Heart left ventricle (tissue), 16 donors: ENCODE data around the gene ARF1. TPM values are rescaled to one million over a fixed set of nuclear protein-coding genes. Genes with fewer than 3 reads are reported as not detected.

Experiments used
- ATAC-seq, 4 donors: fragments of 200-7000 bp; cut with Tn5 transposase; one replicate each; pipeline ENCODE4 v1.9.1; 2020 to 2022; ENCODE audit warnings: moderate library complexity in 4 of 4, mild to moderate bottlenecking in 3 of 4, moderate number of reproducible peaks in 1 of 4
- DNase-seq, 5 donors: peaks; one replicate each; pipeline ENCODE4 v3.0.0-alpha.2; 2020
- H3K27ac ChIP-seq, 12 donors: fragments of 200-600 bp; sonication (generic) in 4 of 12; one replicate each; pipeline versions ENCODE4 v1.5.0 to v1.8.0; 2016 to 2022; ENCODE audit warnings: mild to moderate bottlenecking in 2 of 12
- H3K27me3 ChIP-seq, 9 donors: fragments of 200-600 bp; sonication (generic) in 2 of 9; one replicate each; pipeline versions ENCODE4 v1.5.1 to v1.8.0; 2016 to 2022; ENCODE audit warnings: mild to moderate bottlenecking in 3 of 9
- H3K36me3 ChIP-seq, 9 donors: fragments of 200-600 bp; sonication (generic) in 2 of 9; one replicate each; pipeline versions ENCODE4 v1.5.0 to v1.8.0; 2018 to 2022; ENCODE audit warnings: mild to moderate bottlenecking in 2 of 9
- H3K4me1 ChIP-seq, 12 donors: fragments of 200-600 bp; sonication (generic) in 4 of 12; one replicate each; pipeline versions ENCODE4 v1.5.0 to v1.8.0; 2016 to 2022; ENCODE audit warnings: mild to moderate bottlenecking in 3 of 12
- H3K4me3 ChIP-seq, 12 donors: fragments of 200-600 bp; sonication (generic) in 4 of 12; one replicate each; pipeline versions ENCODE4 v1.5.0 to v1.8.0; 2017 to 2022; ENCODE audit warnings: mild to moderate bottlenecking in 9 of 12, moderate library complexity in 4 of 12
- H3K9me3 ChIP-seq, 12 donors: fragments of 200-600 bp; sonication (generic) in 4 of 12; one replicate each; pipeline versions ENCODE4 v1.5.0 to v1.8.0; 2016 to 2022; ENCODE audit warnings: mild to moderate bottlenecking in 1 of 12
- POLR2A ChIP-seq, 2 donors: fragments of 450-650 bp; IDR thresholded peaks; one replicate each; pipeline ENCODE4 v1.6.1; 2017; ENCODE audit warnings: antibody characterized with exemption in 2 of 2, mild to moderate bottlenecking in 2 of 2, moderate library complexity in 2 of 2
- WGBS, 4 donors: extraction: QIAGEN DNeasy Blood & Tissue Kit in 2 of 4; methylation state at CpG; one replicate each; pipeline versions ENCODE4 v1.1.5 to v1.1.7; 2013 to 2018; 5-methylcytosine and 5-hydroxymethylcytosine counted together
- intact Hi-C, 10 donors: fragments of 100-400 bp; cut with DNase I; formaldehyde crosslinking; loops; one replicate each; pipeline versions ENCODE4 v1.11.1 to v1.14.2; 2022
- polyA plus RNA-seq, 2 donors: library from polyadenylated mRNA; stranded (reverse); fragments of 200-250 nt; gene quantifications; one replicate each; pipeline ENCODE4 v1.2.3, GENCODE V29; 2013
- total RNA-seq, 9 donors: library from RNA; depleted of rRNA in 2 of 9; stranded (reverse); fragments of >200 nt in 2 of 9; fragmentation: NEBNext Ultra II Directional in 3 of 9; extraction: Animal tissue kit (Norgen Biotek cat#: 25700) in 3 of 9; gene quantifications; one replicate each; pipeline versions ENCODE4 v1.1.0 to v1.2.4, GENCODE V29; 2016 to 2023
- TF ChIP-seq, protein P1 (sequence below), 12 donors: fragments of 200-600 bp; sonication (generic) in 4 of 12; IDR thresholded peaks; one replicate each; pipeline versions ENCODE4 v1.5.0 to v1.8.0; 2018 to 2022; ENCODE audit warnings: antibody characterized with exemption in 12 of 12, mild to moderate bottlenecking in 5 of 12
- donor health status: ischemic (EF 13 %, LVEDD 7.1; RV severe dilation, severe dysfunction).
- donor health status: healthy with polysubstance abuse.
- donor health status: DM: no; HTN: yes; CAD: no.
- donor health status: DM: no; HTN: no; CAD: no.
- donor health status: ischemic (EF 25% LVEDD 6.9; RV normal size, moderate dysfunction).
- donor health status: ischemic (EF 25% LVEDD 5.7; RV mildly dilated, moderate dysfunction).
- donor health status: healthy.
- donor health status: DM: yes; HTN: yes; CAD: no.
- donor health status: ischemic (EF 35%, LVEDD 5.7; RV mildly dilated, moderate dysfunction).
- donor health status: nonischemic (EF 11% LVEDD 7.7; RV severe dilation, severe dysfunction).
- donor health status: DM: yes; HTN: yes; CAD: no.
- donor health status: PGD.
- donor health status: ischemic (EF 29% LVEDD 5.4; RV normal size, mild dysfunction).
- donor health status: nonischemic (EF 23%, LVEDD 6.1; RV moderate dilation, normal function).

Gene ARF1
- total and polyA plus RNA-seq, 11 donors: 217 to 580 (median 310) TPM

DNA sequence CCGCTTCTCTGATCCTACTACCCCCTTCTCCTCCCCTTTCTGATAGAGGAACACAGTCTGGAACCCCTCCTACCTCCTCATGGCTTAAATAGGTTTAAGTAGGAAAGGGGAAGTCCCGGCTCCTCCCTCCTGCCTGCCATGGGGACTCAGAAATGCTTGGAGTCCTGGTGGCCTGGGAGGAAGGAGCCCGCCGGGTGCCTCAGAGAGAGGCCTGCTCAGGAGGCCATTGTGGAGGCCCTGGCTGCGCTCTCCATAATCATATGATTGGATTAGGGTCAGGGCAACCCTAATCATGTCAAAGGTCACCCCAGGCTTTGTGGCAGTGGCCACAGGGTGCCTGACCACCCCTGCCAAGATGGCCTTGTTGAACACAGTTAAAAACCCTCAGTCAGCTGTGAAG lies 46.7 kb upstream of the ARF1 start:
- no peaks in the 10 kb centered on the region for H3K36me3 ChIP-seq
- no peak overlapping the region for H3K27ac ChIP-seq
- 75 to 87% (median 81%) methylated on average over 4 to 5 of the region's 5 CpGs for WGBS, 4 donors
- no peak for TF ChIP-seq POLR2A (IDR thresholded peaks at IDR 0.05)
- TF ChIP-seq, protein P1, sequence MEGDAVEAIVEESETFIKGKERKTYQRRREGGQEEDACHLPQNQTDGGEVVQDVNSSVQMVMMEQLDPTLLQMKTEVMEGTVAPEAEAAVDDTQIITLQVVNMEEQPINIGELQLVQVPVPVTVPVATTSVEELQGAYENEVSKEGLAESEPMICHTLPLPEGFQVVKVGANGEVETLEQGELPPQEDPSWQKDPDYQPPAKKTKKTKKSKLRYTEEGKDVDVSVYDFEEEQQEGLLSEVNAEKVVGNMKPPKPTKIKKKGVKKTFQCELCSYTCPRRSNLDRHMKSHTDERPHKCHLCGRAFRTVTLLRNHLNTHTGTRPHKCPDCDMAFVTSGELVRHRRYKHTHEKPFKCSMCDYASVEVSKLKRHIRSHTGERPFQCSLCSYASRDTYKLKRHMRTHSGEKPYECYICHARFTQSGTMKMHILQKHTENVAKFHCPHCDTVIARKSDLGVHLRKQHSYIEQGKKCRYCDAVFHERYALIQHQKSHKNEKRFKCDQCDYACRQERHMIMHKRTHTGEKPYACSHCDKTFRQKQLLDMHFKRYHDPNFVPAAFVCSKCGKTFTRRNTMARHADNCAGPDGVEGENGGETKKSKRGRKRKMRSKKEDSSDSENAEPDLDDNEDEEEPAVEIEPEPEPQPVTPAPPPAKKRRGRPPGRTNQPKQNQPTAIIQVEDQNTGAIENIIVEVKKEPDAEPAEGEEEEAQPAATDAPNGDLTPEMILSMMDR (IDR thresholded peaks at IDR 0.05): no peak
- peaks cover 0 to 10% (median 3%) of the 10 kb centered on the region in 12 donors for H3K4me1 ChIP-seq
- H3K9me3 ChIP-seq: peaks cover 0 to 13% (median 0%) of the 10 kb centered on the region in 12 donors
- H3K27me3 ChIP-seq: peaks cover 14 to 50% (median 31%) of the 10 kb centered on the region in 9 donors
- peak in 1 of 5 donors; percentile 22 for DNase-seq
- intact Hi-C loops: no loop called here
- no peak for ATAC-seq
- H3K4me3 ChIP-seq: no peak overlapping the region

DNA sequence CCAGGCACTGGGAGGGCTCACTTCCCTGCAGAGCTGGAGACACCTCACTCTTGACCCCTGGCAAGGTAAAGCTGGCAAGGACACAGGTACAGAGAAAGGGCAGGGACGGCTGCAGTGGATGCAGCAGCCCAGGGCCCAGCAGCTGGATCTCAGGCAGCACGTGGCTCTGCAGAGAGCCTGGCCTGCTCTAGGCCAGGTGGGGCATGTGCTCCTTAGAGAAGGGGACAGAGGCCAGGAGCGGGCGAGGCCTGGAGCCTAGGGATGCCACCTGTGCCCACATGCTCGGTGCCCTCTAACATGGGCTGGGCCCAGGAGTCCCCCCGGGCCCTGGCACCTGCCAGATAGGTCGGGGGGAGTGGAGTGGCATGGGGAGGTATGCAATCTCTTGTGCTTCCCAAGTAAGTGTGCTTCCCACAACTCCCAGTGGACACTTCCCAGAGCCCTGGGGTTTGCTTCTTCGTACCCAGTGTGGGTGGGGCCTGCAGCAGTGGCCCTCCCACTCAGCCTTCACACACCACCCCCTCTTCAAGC lies 45.7 kb upstream of the ARF1 start:
- ATAC-seq (peak in 1 of 4 donors; percentile 11), DNase-seq (peak in 1 of 5 donors; percentile 28)
- Histone ChIP-seq H3K9me3 (peaks cover 0 to 13% (median 0%) of the 10 kb centered on the region in 12 donors), H3K4me1 (peaks cover 0 to 10% (median 3%) of the 10 kb centered on the region in 12 donors), H3K36me3 (no peaks in the 10 kb centered on the region), H3K4me3 (no peak overlapping the region), H3K27me3 (peaks cover 14 to 49% (median 31%) of the 10 kb centered on the region in 9 donors), H3K27ac (no peak overlapping the region)
- 80 to 88% (median 82%) methylated on average over 6 to 8 of the region's 8 CpGs for WGBS, 4 donors
- intact Hi-C loops: no loop called here
- TF ChIP-seq, protein P1 (IDR thresholded peaks at IDR 0.05): no peak
- TF ChIP-seq POLR2A (IDR thresholded peaks at IDR 0.05): no peak

DNA sequence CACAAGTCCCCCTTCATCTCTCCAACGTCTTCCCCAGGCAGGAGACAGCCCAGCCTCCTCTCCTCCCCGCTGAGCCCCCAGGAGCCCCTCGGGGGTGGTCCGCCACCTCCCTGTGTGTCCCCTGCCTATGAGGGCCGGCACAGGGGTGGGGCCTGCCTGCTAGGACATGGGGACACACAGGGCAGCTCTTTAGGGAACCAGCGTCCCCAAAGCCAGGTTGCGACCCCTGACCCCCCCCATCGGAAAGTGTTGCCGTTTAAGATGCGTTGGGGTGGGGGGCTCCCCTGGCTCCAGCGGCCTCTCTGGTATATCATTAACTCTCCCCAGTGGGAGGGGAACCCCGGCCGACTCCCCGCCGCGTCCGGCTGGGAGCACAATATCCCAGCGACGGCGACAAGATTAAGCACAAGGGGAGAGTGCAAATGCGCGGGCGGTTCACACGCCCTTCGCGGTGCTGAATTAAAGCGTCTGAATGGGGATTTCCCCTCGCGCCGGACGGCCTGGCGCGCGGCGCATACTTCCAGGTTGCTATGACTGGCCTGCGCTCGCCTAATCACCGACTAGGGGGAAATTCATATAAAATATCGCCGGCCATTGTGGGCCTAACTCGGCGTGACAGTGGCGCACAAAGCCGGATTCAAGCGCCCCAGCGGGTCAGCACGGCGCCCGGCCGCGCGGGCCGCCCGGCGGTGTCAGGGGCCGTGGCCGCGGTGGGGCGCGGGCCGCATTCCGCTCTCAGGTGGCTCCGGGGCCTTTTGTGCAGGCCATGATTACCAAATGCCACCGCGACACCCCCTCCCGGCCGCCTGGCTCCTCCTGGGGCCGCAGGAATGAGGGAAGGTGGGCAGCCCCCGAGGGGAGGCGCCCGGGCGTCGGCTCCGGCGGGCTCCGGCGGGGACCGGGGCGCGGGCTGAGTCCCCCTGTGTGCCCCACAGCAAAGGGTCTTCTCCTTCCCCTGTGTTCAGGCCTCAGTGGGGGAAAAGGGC lies 44.8 kb upstream of the ARF1 start:
- peaks cover 0 to 10% (median 3%) of the 10 kb centered on the region in 12 donors for H3K4me1 ChIP-seq
- H3K27ac ChIP-seq: no peak overlapping the region
- H3K4me3 ChIP-seq: peak overlapping the region in 9 of 12 donors; percentile 3 to 38 (median 27)
- 5 to 18% (median 7%) methylated on average over 18 to 80 of the region's 80 CpGs for WGBS, 4 donors
- DNase-seq (peak in 1 of 5 donors; percentile 54), ATAC-seq (peak in 1 of 4 donors; percentile 29)
- peaks cover 0 to 13% (median 0%) of the 10 kb centered on the region in 12 donors for H3K9me3 ChIP-seq
- intact Hi-C loops: no loop called here
- TF ChIP-seq, protein P1 (IDR thresholded peaks at IDR 0.05): no peak
- no peak for TF ChIP-seq POLR2A (IDR thresholded peaks at IDR 0.05)
- H3K27me3 ChIP-seq: peaks cover 14 to 49% (median 31%) of the 10 kb centered on the region in 9 donors
- H3K36me3 ChIP-seq: no peaks in the 10 kb centered on the region
